SK-N-SH (cell line): ENCODE measurements around the gene MYMK. TPM values are rescaled to one million over a fixed set of nuclear protein-coding genes. Genes with fewer than 3 reads are reported as not detected.
"Not testable (repeated sequence)": the region's sequence is repeated elsewhere in the genome, so short reads cannot be mapped to it uniquely, and the experiment has no call there.

Experiments
- CTCF ChIA-PET: fragments of 300-600, 350-600 bp; formaldehyde crosslinking; extraction: SDS; loops from one replicate; lab custom pipeline; 2021; lab: Yijun Ruan, JAX
- POLR2A ChIA-PET: fragments of 350-600 bp; sonication (Branson Sonifier 250); formaldehyde crosslinking; extraction: SDS; loops from one replicate; lab custom pipeline; 2020; ENCODE audit warnings: antibody characterized with exemption, inconsistent platforms; lab: Yijun Ruan, JAX
- DNase-seq: peaks from one replicate; pipeline ENCODE4 v3.0.0; 2012
- H2AFZ ChIP-seq: fragments of 200-600 bp; sonication (generic); 2 replicates; pipeline ENCODE4 v1.8.1; 2016; ENCODE audit warnings: antibody characterized with exemption, mild to moderate bottlenecking, low read depth
- H3F3A ChIP-seq: fragments of 200-600 bp; sonication (generic); replicated peaks from 2 replicates; pipeline ENCODE3; 2016; ENCODE audit warnings: antibody characterized with exemption, mild to moderate bottlenecking; ENCODE audit not compliant: insufficient read depth
- H3K27ac ChIP-seq, 2 experiments: fragments of 200-500 bp in 1 of 2; fragments of 200-600 bp in 1 of 2; sonication (Bioruptor generic) in 1 of 2; sonication (generic), shearing (Covaris generic) in 1 of 2; 2 replicates each; pipeline versions ENCODE4 v1.5.1 to v1.6.1; 2014 to 2016; ENCODE audit warnings: low read depth in 2 of 2, inconsistent platforms in 1 of 2, low read length in 1 of 2, mild to moderate bottlenecking in 1 of 2, mixed read lengths in 1 of 2
- H3K27me3 ChIP-seq: fragments of 200-600 bp; sonication (generic), shearing (Covaris generic); 2 replicates; pipeline ENCODE4 v1.6.1; 2016; ENCODE audit warnings: mixed run types; ENCODE audit not compliant: insufficient read depth
- H3K36me3 ChIP-seq, 2 experiments: fragments of 200-500 bp in 1 of 2; fragments of 200-600 bp in 1 of 2; sonication (Bioruptor generic) in 1 of 2; sonication (generic) in 1 of 2; replicated peaks in 1 of 2; 2 replicates each; pipeline versions ENCODE3 to v1.5.1; 2014 to 2016; ENCODE audit warnings: low read length in 1 of 2, mild to moderate bottlenecking in 1 of 2; ENCODE audit not compliant: insufficient read depth in 2 of 2, control insufficient read depth in 1 of 2
- H3K4me1 ChIP-seq, 2 experiments: fragments of 200-500 bp in 1 of 2; fragments of 200-600 bp in 1 of 2; sonication (Bioruptor generic) in 1 of 2; sonication (generic), shearing (Covaris generic) in 1 of 2; 2 replicates each; pipeline versions ENCODE4 v1.5.1 to v1.6.1; 2014 to 2016; ENCODE audit warnings: low read depth in 1 of 2, low read length in 1 of 2, mixed run types in 1 of 2; ENCODE audit not compliant: insufficient read depth in 2 of 2, control insufficient read depth in 1 of 2
- H3K4me2 ChIP-seq: fragments of 200-600 bp; sonication (generic), shearing (Covaris generic); 2 replicates; pipeline ENCODE4 v1.6.1; 2017; ENCODE audit warnings: mixed run types
- H3K4me3 ChIP-seq, 2 experiments: fragments of 200-500 bp in 1 of 2; fragments of 200-600 bp in 1 of 2; sonication (Bioruptor generic) in 1 of 2; sonication (generic), shearing (Covaris generic) in 1 of 2; 2 replicates each; pipeline versions ENCODE4 v1.5.1 to v1.8.1; 2014 to 2016; ENCODE audit warnings: low read depth in 2 of 2, inconsistent platforms in 1 of 2, low read length in 1 of 2, mild to moderate bottlenecking in 1 of 2, mixed read lengths in 1 of 2, moderate library complexity in 1 of 2
- H3K79me2 ChIP-seq: fragments of 200-600 bp; sonication (generic); 2 replicates; pipeline ENCODE4 v1.8.1; 2017; ENCODE audit warnings: mild to moderate bottlenecking; ENCODE audit not compliant: insufficient read depth
- H3K9ac ChIP-seq: fragments of 200-600 bp; sonication (generic); 2 replicates; pipeline ENCODE4 v1.6.1; 2017; ENCODE audit warnings: mixed run types
- H3K9me2 ChIP-seq: fragments of 200-600 bp; sonication (generic); 2 replicates; pipeline ENCODE4 v1.6.1; 2017; ENCODE audit warnings: mixed run types
- H3K9me3 ChIP-seq: fragments of 200-600 bp; sonication (generic); 2 replicates; pipeline ENCODE4 v1.6.1; 2017; ENCODE audit warnings: mixed run types, mild to moderate bottlenecking, moderate library complexity
- H4K20me1 ChIP-seq: fragments of 200-600 bp; sonication (generic); 2 replicates; pipeline ENCODE4 v1.6.1; 2017; ENCODE audit warnings: mild to moderate bottlenecking, mixed run types; ENCODE audit not compliant: insufficient read depth
- CHD2 ChIP-seq: fragments of 150-350 bp; IDR thresholded peaks from 2 replicates; pipeline ENCODE4 v1.6.1; 2018; ENCODE audit warnings: low read length; ENCODE audit not compliant: partially characterized antibody
- FOXJ3 ChIP-seq: sonication (generic); formaldehyde crosslinking; IDR thresholded peaks from 2 replicates; pipeline ENCODE4 v1.5.1; 2020; ENCODE audit warnings: mild to moderate bottlenecking, missing genetic modification reagents
- MXI1 ChIP-seq: IDR thresholded peaks from 2 replicates; pipeline ENCODE4 v1.6.1; 2012; ENCODE audit warnings: mild to moderate bottlenecking, low read depth, low read length, improper control_type of control experiment
- TCF12 ChIP-seq: IDR thresholded peaks from 2 replicates; pipeline ENCODE4 v1.4.0; 2012
- ZBTB33 ChIP-seq: IDR thresholded peaks from 2 replicates; pipeline ENCODE4 v1.4.0; 2012; ENCODE audit warnings: low read depth, borderline replicate concordance
- WGBS: methylation state at CpG from one replicate; pipeline ENCODE4 v1.1.6; 2017; ENCODE audit warnings: low lambda C conversion rate; 5-methylcytosine and 5-hydroxymethylcytosine counted together
- polyA plus RNA-seq, 3 experiments: library from polyadenylated mRNA; depleted of rRNA; stranded (reverse); fragments of >200 nt; gene quantifications; 2 replicates each; pipeline ENCODE4 v1.2.3, GENCODE V29; 2012

Gene MYMK
- polyA plus RNA-seq, 1 of the 3 experiments (the other 2 are of a cell fraction): not detected

GRCh38 chr9:133564451-133565116 lies 39.8 kb upstream of the MYMK start (continued):
- TF ChIP-seq ZBTB33: no peak

GRCh38 chr9:133563814-133564213 lies 39.1 kb upstream of the MYMK start:
- H3K4me2 ChIP-seq, H3K9me2 ChIP-seq, H3K4me3 ChIP-seq, H3K79me2 ChIP-seq, H3K27ac ChIP-seq, DNase-seq, POLR2A ChIA-PET, H4K20me1 ChIP-seq, H3K36me3 ChIP-seq, H3K9me3 ChIP-seq, H3F3A ChIP-seq, CTCF ChIA-PET, H3K9ac ChIP-seq, H3K27me3 ChIP-seq, H2AFZ ChIP-seq: not testable (repeated sequence)
- peaks cover 4 to 51% of the 10 kb centered on the region in 2 experiments; a peak in 3 of 4 replicates for H3K4me1 ChIP-seq

- TF ChIP-seq MXI1 (no peak), CHD2 (peak; percentile 52), FOXJ3 (CRISPR knock-in tag) (0 out of 2 replicates have a peak, but pooled peaks have one; percentile 48), TCF12 (no peak)
- TF ChIP-seq, all 33 proteins: peak for 2
- DNase-seq: peak; percentile 75
- H3K9me2 ChIP-seq: no peaks in the 10 kb centered on the region
- 0 out of 2 replicates have a peak, but pooled peaks cover 10% of the 10 kb centered on the region for H3K27me3 ChIP-seq
- no peaks in the 10 kb centered on the region for H3K36me3 ChIP-seq
- peaks cover 8 to 51% of the 10 kb centered on the region in 2 experiments for H3K4me1 ChIP-seq
- H3K9ac ChIP-seq: no peak overlapping the region
- no peaks in the 10 kb centered on the region for H4K20me1 ChIP-seq
- peak overlapping the region in 1 of 2 experiments; percentile 60; a peak in 2 of 4 replicates for H3K27ac ChIP-seq
- no peaks in the 10 kb centered on the region for H3K9me3 ChIP-seq
- POLR2A ChIA-PET: interaction anchor here (0.9 kb wide), 1 partner anchor 72 kb away, joined by 3 read pairs; no protein-coding TSS in a partner anchor
- no peak overlapping the region for H2AFZ ChIP-seq
- WGBS: 22% methylated on average over 13 of the region's 14 CpGs
- peaks cover 5% of the 10 kb centered on the region for H3F3A ChIP-seq
- CTCF ChIA-PET: no interaction called here
- H3K79me2 ChIP-seq: no peaks in the 10 kb centered on the region
- H3K4me3 ChIP-seq: no peak overlapping the region
- no peak overlapping the region for H3K4me2 ChIP-seq
Observed at GRCh38 chr9:133563291-133563796, 38.6 kb upstream of the MYMK start.
